ENCODE measurements around the gene CD59.

Gene CD59

GRCh38 chr11:33725496-33725895 is 10.7 kb downstream of the CD59 start:
- no peaks in the 10 kb centered on the region for H3K27me3 ChIP-seq (ENCODE audit: low read length)
- no peaks in the 10 kb centered on the region for H3K79me2 ChIP-seq (ENCODE audit: insufficient read depth, low read length)
- H3K4me2 ChIP-seq (ENCODE audit: low read depth, low read length, poor library complexity, severe bottlenecking), result no peak overlapping the region
- H3K36me3 ChIP-seq (ENCODE audit: low read length), result no peaks in the 10 kb centered on the region
- no peak overlapping the region for H2AFZ ChIP-seq (ENCODE audit: low read depth, low read length, severe bottlenecking)
- H4K20me1 ChIP-seq (ENCODE audit: low read depth, low read length), result no peaks in the 10 kb centered on the region
- H3K9me3 ChIP-seq (ENCODE audit: insufficient read depth, low read length), result no peaks in the 10 kb centered on the region
- no peak overlapping the region for H3K9ac ChIP-seq (ENCODE audit: low read length)
- TF ChIP-seq EZH2phosphoT487 (conservative IDR thresholded peaks at IDR 0.05; ENCODE audit: low read length) (no peak), CTCF (IDR thresholded peaks at IDR 0.05; ENCODE audit: insufficient read depth, low read length, poor library complexity, severe bottlenecking) (no peak)
- H3K9me2 ChIP-seq (replicated peaks; ENCODE audit: insufficient read depth, low read length), result no peaks in the 10 kb centered on the region
- no peaks in the 10 kb centered on the region for H3F3A ChIP-seq (ENCODE audit: insufficient read depth)
- H3K4me3 ChIP-seq (ENCODE audit: insufficient read depth, low read length, poor library complexity, severe bottlenecking), result no peak overlapping the region
- no peak overlapping the region for H3K27ac ChIP-seq (ENCODE audit: low read depth, low read length)

- no peak overlapping the region for H3K4me3 ChIP-seq (ENCODE audit: insufficient read depth, low read length, poor library complexity, severe bottlenecking)
- no peaks in the 10 kb centered on the region for H3K36me3 ChIP-seq (ENCODE audit: low read length)
- no peaks in the 10 kb centered on the region for H3K9me2 ChIP-seq (replicated peaks; ENCODE audit: insufficient read depth, low read length)
- H3K4me2 ChIP-seq (ENCODE audit: low read depth, low read length, poor library complexity, severe bottlenecking), result no peak overlapping the region
- no peaks in the 10 kb centered on the region for H3K27me3 ChIP-seq (ENCODE audit: low read length)
- H3F3A ChIP-seq (ENCODE audit: insufficient read depth), result no peaks in the 10 kb centered on the region
- no peak overlapping the region for H3K27ac ChIP-seq (ENCODE audit: low read depth, low read length)
- H3K9me3 ChIP-seq (ENCODE audit: insufficient read depth, low read length), result no peaks in the 10 kb centered on the region
- H4K20me1 ChIP-seq (ENCODE audit: low read depth, low read length), result no peaks in the 10 kb centered on the region
- no peak overlapping the region for H2AFZ ChIP-seq (ENCODE audit: low read depth, low read length, severe bottlenecking)
- no peaks in the 10 kb centered on the region for H3K79me2 ChIP-seq (ENCODE audit: insufficient read depth, low read length)
- no peak for TF ChIP-seq EZH2phosphoT487 (conservative IDR thresholded peaks at IDR 0.05; ENCODE audit: low read length)
- no peak for TF ChIP-seq CTCF (IDR thresholded peaks at IDR 0.05; ENCODE audit: insufficient read depth, low read length, poor library complexity, severe bottlenecking)
- H3K9ac ChIP-seq (ENCODE audit: low read length), result no peak overlapping the region
Observed at GRCh38 chr11:33724644-33725035, 11.6 kb downstream of the CD59 start.

- H3K4me2 ChIP-seq (ENCODE audit: low read depth, low read length, poor library complexity, severe bottlenecking), result no peak overlapping the region
- TF ChIP-seq EZH2phosphoT487 (conservative IDR thresholded peaks at IDR 0.05; ENCODE audit: low read length) (no peak), CTCF (IDR thresholded peaks at IDR 0.05; ENCODE audit: insufficient read depth, low read length, poor library complexity, severe bottlenecking) (no peak)
- H3K4me3 ChIP-seq (ENCODE audit: insufficient read depth, low read length, poor library complexity, severe bottlenecking), result no peak overlapping the region
- no peaks in the 10 kb centered on the region for H3K9me3 ChIP-seq (ENCODE audit: insufficient read depth, low read length)
- no peak overlapping the region for H3K9ac ChIP-seq (ENCODE audit: low read length)
- H3K9me2 ChIP-seq (replicated peaks; ENCODE audit: insufficient read depth, low read length), result no peaks in the 10 kb centered on the region
- H3K27ac ChIP-seq (ENCODE audit: low read depth, low read length), result no peak overlapping the region
- no peaks in the 10 kb centered on the region for H3K27me3 ChIP-seq (ENCODE audit: low read length)
- H3K79me2 ChIP-seq (ENCODE audit: insufficient read depth, low read length), result no peaks in the 10 kb centered on the region
- H4K20me1 ChIP-seq (ENCODE audit: low read depth, low read length), result no peaks in the 10 kb centered on the region
- no peak overlapping the region for H2AFZ ChIP-seq (ENCODE audit: low read depth, low read length, severe bottlenecking)
- H3K36me3 ChIP-seq (ENCODE audit: low read length), result no peaks in the 10 kb centered on the region
- H3F3A ChIP-seq (ENCODE audit: insufficient read depth), result no peaks in the 10 kb centered on the region
Observed at GRCh38 chr11:33723238-33723881, 12.9 kb downstream of the CD59 start.
